Left colon (tissue), 2 donors: ENCODE measurements around the gene TBC1D24. TPM values are rescaled to one million over a fixed set of nuclear protein-coding genes. Genes with fewer than 3 reads are reported as not detected.
"Not testable (repeated sequence)": the region's sequence is repeated elsewhere in the genome, so short reads cannot be mapped to it uniquely, and the experiment has no call there.

Source experiments
- ATAC-seq: fragments of 200-7000 bp; cut with Tn5 transposase; one replicate; pipeline ENCODE4 v1.9.1; 2020; ENCODE audit warnings: mild to moderate bottlenecking, moderate library complexity
- DNase-seq, 2 donors: peaks; one replicate each; pipeline ENCODE4 v3.0.0-alpha.2; 2020
- intact Hi-C, 2 donors: fragments of 100-400 bp; cut with DNase I in 1 of 2; cut with micrococcal nuclease in 1 of 2; formaldehyde crosslinking; loops; one replicate each; pipeline versions ENCODE4 v1.11.2 to v1.14.0; 2022; cut with DNase I, micrococcal nuclease
- total RNA-seq, 2 donors: library from RNA; stranded (reverse); fragmentation: NEBNext Ultra II Directional; extraction: Animal tissue kit (Norgen Biotek cat#: 25700); gene quantifications; one replicate each; pipeline ENCODE4 v1.2.1, GENCODE V29; 2021
- donor health status: DM: no; HTN: no; CAD: no.
- donor health status: DM: yes; HTN: yes; CAD: no.

The TBC1D24 gene
- total RNA-seq, 2 donors from 2014 or later = 8.9 to 11.1 TPM

DNA sequence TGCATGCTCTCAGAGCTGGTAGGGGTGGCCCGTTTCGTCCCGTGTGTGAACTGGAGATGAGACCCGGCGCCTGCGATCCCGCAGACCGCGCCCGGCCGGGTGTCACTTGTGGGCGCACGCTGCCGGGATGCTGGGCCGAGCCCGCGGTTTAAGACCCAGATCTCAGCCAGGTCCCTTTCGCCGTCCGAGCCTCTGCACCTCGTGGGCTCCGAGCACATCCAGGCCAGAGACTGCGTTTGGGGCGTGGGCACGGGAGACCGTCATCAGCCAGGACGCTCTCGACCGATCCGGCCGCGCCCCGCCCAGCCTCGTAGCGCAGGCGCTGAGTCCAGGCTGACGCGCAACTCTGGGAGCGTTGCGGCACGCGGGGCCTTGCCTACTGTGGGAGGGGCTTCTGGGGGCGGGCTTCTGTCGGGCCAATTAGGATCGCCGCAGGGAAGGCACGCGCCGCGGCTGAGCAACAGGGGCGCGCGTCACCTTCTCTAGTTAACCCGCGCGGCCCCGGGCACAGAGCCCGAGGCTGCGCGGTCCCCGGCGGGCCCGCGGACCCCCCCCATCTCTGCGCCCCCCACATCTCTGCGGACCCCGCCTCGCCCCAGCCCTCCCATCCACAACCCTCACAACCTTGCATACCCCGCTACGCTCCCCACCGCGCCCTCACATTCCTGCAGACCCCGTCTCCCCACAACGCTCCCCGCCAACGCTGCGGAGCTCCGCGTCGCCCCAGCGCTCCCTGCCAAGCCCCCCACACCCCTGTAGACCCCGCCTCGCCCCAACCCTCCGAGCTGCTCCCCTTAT, 57.0 kb downstream of the TBC1D24 start:
- DNase-seq = peak; percentile 99
- intact Hi-C loops = no loop called here
- ATAC-seq = peak; percentile 86

DNA sequence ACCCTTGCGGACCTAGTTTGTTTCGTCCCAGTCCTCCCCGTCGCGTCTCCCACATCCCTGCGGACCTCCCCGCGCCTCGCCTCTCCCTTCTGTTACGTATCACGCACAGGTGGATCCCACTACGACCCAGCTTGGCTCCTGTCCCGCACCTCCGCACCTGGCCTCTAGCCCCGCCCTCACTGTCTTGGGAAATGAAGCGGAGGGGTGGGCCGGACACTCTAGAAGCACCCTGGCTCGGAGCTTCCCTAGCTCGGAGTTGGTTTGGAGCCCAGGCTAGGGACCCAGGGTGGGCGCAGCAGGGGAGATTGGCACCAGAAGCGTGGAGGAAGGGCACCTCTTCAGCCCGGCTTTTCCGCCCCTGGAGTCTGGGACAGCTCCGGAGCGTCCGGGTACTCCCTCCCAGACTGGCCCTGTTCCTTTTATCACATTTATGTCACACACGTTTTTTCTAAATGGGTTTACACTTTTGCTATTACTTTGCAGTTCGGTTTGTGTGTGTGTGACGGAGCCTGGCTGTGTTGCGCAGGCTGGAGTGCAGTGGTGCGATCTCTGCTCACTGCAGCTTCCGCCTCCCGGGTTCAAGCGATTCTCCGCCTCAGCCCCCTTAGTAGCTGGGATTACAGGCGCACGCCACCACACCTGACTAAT, 57.7 kb downstream of the TBC1D24 start:
- ATAC-seq (peak; percentile 62), DNase-seq (peak; percentile 89 to 91)
- intact Hi-C loops = no loop called here

DNA sequence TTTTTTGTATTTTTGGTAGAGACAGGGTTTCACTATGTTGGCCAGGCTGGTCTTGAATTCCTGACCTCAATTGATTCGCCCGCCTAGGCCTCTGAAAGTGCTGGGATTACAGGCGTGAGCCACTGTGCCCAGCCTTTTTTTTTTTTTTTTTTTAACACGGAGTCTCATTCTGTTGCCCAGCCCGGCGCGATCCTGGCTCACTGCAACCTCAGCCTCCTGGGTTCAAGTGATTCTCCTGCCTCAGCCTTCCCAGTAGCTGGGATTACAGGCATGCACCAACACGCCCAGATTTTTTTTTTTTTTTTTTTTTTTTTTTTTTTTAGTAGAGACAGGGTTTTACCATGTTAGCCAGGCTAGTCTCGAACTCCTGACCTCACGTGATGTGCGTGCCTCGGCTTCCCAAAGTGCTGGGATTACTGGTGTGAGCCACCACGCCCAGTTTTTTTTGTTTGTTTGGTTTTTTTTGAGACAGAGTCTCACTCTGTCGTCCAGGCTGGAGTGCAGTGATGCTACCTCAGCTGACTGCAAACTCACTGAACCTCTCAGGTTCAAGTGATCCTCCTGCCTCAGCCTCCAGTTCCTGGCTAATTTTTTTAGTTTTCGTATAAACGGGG, 58.3 kb downstream of the TBC1D24 start:
- ATAC-seq, intact Hi-C loops: not testable (repeated sequence)
- DNase-seq = peak in 1 of 2 donors; percentile 22

- DNase-seq = peak in 1 of 2 donors; percentile 7
- intact Hi-C loops = no loop called here
- no peak for ATAC-seq
These were observed 59.0 kb downstream of the TBC1D24 start for GRCh38 chr16:2533912-2534311.

- ATAC-seq, DNase-seq, intact Hi-C loops: not testable (repeated sequence)
These were observed 59.4 kb downstream of the TBC1D24 start for GRCh38 chr16:2534335-2534734.

GRCh38 chr16:2535625-2536013, 60.7 kb downstream of the TBC1D24 start:
- DNase-seq (peak in 1 of 2 donors; percentile 19), ATAC-seq (no peak)
- intact Hi-C loops = no loop called here

DNA sequence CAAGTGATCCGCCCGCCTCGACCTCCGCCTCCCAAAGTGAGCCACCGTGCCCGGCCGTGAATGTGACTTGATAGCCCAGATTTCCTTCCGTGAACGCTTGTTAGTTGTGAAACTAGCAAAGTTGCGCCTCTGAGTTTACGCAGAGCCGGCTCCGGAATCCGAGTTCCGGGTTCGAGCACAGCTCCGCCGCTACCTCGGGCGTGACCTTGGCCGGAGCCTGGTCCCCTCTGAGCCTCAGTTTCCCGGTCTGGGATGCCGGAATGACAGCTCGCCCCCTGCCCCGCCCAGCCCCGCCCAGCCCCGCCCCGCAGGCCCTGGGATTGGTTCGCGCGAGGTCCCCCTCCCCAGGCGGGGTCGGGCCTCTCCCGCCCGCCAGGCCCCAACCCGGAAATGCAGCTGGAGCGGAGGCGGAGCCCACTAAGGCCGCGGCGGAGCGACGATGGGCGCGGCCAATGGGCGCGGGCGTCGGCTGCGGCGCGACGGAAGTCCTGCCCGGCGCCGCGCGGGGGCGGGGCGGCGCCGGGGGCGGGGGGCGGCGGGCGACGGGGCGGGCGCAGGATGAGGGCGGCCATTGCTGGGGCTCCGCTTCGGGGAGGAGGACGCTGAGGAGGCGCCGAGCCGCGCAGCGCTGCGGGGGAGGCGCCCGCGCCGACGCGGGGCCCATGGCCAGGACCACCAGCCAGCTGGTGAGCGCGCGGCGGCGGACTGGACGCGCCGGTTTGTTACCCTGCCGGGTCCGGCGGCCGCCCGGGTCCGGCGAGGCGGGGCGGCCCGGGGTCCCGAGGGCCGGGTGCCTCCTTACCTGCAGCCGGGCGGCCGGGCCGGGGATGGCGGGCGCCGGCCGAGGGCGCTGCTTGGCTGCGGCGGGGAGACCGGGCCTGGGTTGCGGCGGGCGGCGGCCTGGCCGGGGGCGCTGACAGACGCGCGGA, 62.8 kb downstream of the TBC1D24 start, which contains the start of gene PDPK1:
TSS of gene PDPK1 (plus strand) at position 571 of the 929 bp plus-strand sequence. CDS start at position 663, 92 bp downstream.
- intact Hi-C loops = no loop called here
- ATAC-seq = peak; percentile 81
- peak; percentile 93 to 95 for DNase-seq

GRCh38 chr16:2539192-2539844, 64.4 kb downstream of the TBC1D24 start:
- peak in 1 of 2 donors; percentile 6 for DNase-seq
- intact Hi-C loops = not testable (repeated sequence)

GRCh38 chr16:2539845-2540458, 65.0 kb downstream of the TBC1D24 start:
- intact Hi-C loops, ATAC-seq: not testable (repeated sequence)
- peak in 1 of 2 donors; percentile 61 for DNase-seq

More at GRCh38 chr16:2539192-2539844, 64.4 kb downstream of the TBC1D24 start:
- ATAC-seq = not testable (repeated sequence)

DNA sequence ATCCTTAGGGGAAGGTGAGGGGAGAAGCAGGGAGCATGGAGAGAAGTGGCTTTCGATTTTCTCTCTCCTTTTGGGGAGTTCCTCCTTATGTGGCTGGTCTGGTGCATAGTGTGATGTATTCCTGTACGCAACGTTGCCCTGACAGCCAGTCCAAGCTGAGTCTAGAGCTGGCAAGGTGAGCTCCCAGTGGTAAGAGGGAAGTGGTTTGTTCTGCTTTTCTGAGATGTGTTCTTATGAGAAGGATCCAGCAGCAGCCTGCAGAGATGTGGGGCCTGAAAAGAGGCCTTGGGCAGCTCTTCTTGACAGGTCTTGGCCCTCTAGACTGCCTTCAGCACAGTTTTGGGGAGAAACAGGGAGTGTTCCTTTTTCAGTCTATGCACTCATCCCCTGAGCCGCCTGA, 66.0 kb downstream of the TBC1D24 start:
- DNase-seq, ATAC-seq, intact Hi-C loops: not testable (repeated sequence)

GRCh38 chr16:2541409-2541808, 66.5 kb downstream of the TBC1D24 start:
- intact Hi-C loops = not testable (repeated sequence)
- DNase-seq (peak in 1 of 2 donors; percentile 56), ATAC-seq (peak; percentile 52)

DNA sequence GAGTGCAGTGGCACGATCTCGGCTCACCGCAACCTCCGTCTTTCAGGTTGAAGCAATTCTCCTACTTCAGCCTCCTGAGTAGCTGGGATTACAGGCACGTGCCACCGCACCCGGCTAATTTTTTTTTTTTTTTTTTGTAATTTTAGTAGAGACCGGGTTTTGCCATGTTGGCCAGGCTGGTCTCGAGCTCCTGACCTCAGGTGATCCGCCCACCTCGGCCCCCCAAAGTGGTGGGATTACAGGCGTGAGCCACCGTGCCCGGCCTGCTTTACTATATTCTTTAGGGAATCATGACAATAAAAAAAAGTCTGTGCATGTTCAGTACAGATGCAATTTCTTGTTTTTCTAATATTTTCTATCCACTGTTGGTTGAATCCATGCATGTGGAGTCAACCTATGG, 68.8 kb downstream of the TBC1D24 start:
- DNase-seq, ATAC-seq, intact Hi-C loops: not testable (repeated sequence)

GRCh38 chr16:2550283-2550878, 75.5 kb downstream of the TBC1D24 start:
- DNase-seq, intact Hi-C loops: not testable (repeated sequence)
- ATAC-seq = peak; percentile 81

GRCh38 chr16:2551420-2551889, 76.5 kb downstream of the TBC1D24 start:
- peak; percentile 52 for ATAC-seq
- DNase-seq, intact Hi-C loops: not testable (repeated sequence)

GRCh38 chr16:2554709-2555425, 79.9 kb downstream of the TBC1D24 start:
- ATAC-seq, intact Hi-C loops, DNase-seq: not testable (repeated sequence)
